Endothelial cell of umbilical vein (primary cell): ENCODE data around the gene DNM2. TPM values are rescaled to one million over a fixed set of nuclear protein-coding genes. Genes with fewer than 3 reads are reported as not detected.
A peak's percentile ranks its signal among the peaks of the same experiment; 100 is the strongest.

ENCODE experiments used
- BruUV-seq: library from RNA; stranded (reverse); fragments of 400-500 nt; replicated peaks from 2 replicates; lab custom pipeline; 2021; lab: Mats Ljungman, UMichigan
- CTCF ChIA-PET: fragments of 300-600, 350-600 bp; sonication (Branson Sonifier 250); formaldehyde crosslinking; loops from one replicate; lab custom pipeline; 2021; ENCODE audit warnings: antibody characterized with exemption, inconsistent platforms; lab: Charles Lee
- POLR2A ChIA-PET: fragments of 300-600, 350-600 bp; sonication (Branson Sonifier 250); formaldehyde crosslinking; loops from one replicate; lab custom pipeline; 2021; ENCODE audit warnings: antibody characterized with exemption, inconsistent platforms; lab: Charles Lee
- DNase-seq: peaks from one replicate; pipeline ENCODE4 v3.0.0-alpha.2; 2011; ENCODE audit warnings: low read depth, low spot score
- FAIRE-seq: peaks from 2 replicates; lab custom pipeline; 2011; peaks lifted over from hg19 to GRCh38; lab: Jason Lieb, UNC
- H2AFZ ChIP-seq: 2 replicates; pipeline ENCODE4 v1.6.0; 2012; ENCODE audit warnings: low read depth, low read length, control low read depth, inconsistent platforms
- H3K27ac ChIP-seq: 2 replicates; pipeline ENCODE4 v1.5.1; 2011; ENCODE audit warnings: low read depth, mild to moderate bottlenecking, control low read depth, low read length, moderate library complexity; ENCODE audit not compliant: insufficient read depth
- H3K27me3 ChIP-seq, 2 experiments: 2 replicates each; pipeline versions ENCODE4 v1.6.0 to v1.6.1; 2011; ENCODE audit warnings: low read length in 2 of 2, mixed read lengths in 1 of 2; ENCODE audit not compliant: control insufficient read depth in 2 of 2, insufficient read depth in 2 of 2
- H3K36me3 ChIP-seq, 2 experiments: 2 replicates in 1 of 2; 3 replicates in 1 of 2; pipeline ENCODE4 v1.5.1; 2011; ENCODE audit warnings: low read length in 2 of 2, mild to moderate bottlenecking in 1 of 2, moderate library complexity in 1 of 2; ENCODE audit not compliant: control insufficient read depth in 2 of 2, insufficient read depth in 2 of 2; ENCODE audit errors: extremely low read depth in 1 of 2
- H3K4me1 ChIP-seq: 3 replicates; pipeline ENCODE4 v1.5.1; 2011; ENCODE audit warnings: mild to moderate bottlenecking, low read length; ENCODE audit not compliant: control insufficient read depth, insufficient read depth; ENCODE audit errors: extremely low read depth
- H3K4me2 ChIP-seq: 2 replicates; pipeline ENCODE4 v1.6.1; 2011; ENCODE audit warnings: low read length, control low read depth, mixed read lengths; ENCODE audit not compliant: insufficient read depth
- H3K4me3 ChIP-seq, 3 experiments: fragments of 200-600 bp in 1 of 3; sonication (generic), shearing (Covaris generic) in 1 of 3; replicated peaks in 1 of 3; 2 replicates each; pipeline ENCODE4 v1.5.1; 2011 to 2016; ENCODE audit warnings: control low read depth in 3 of 3, low read length in 3 of 3, mild to moderate bottlenecking in 2 of 3, inconsistent platforms in 1 of 3, low read depth in 1 of 3, moderate library complexity in 1 of 3; ENCODE audit not compliant: insufficient read depth in 1 of 3
- H3K79me2 ChIP-seq: 2 replicates; pipeline ENCODE4 v1.6.0; 2012; ENCODE audit warnings: low read length, inconsistent platforms; ENCODE audit not compliant: control insufficient read depth, insufficient read depth
- H3K9ac ChIP-seq: replicated peaks from 2 replicates; pipeline ENCODE3; 2011; ENCODE audit warnings: low read length, control low read depth; ENCODE audit not compliant: insufficient read depth; ENCODE audit errors: extremely low read depth
- H3K9me1 ChIP-seq: replicated peaks from 3 replicates; pipeline ENCODE4 v1.6.0; 2011; ENCODE audit warnings: mild to moderate bottlenecking, low read length; ENCODE audit not compliant: control insufficient read depth, insufficient read depth; ENCODE audit errors: extremely low read depth
- H3K9me3 ChIP-seq: replicated peaks from 2 replicates; pipeline ENCODE4 v1.5.1; 2012; ENCODE audit warnings: low read length, inconsistent platforms; ENCODE audit not compliant: control insufficient read depth, insufficient read depth
- H4K20me1 ChIP-seq: replicated peaks from 2 replicates; pipeline ENCODE3; 2011; ENCODE audit warnings: mild to moderate bottlenecking, low read length; ENCODE audit not compliant: control insufficient read depth, insufficient read depth; ENCODE audit errors: extremely low read depth
- EZH2 ChIP-seq: IDR thresholded peaks from 2 replicates; pipeline ENCODE4 v1.6.1; 2012; ENCODE audit warnings: borderline replicate concordance, low read depth, mild to moderate bottlenecking, moderate library complexity, low read length, inconsistent platforms; ENCODE audit not compliant: severe bottlenecking
- FOS ChIP-seq: IDR thresholded peaks from 2 replicates; pipeline ENCODE4 v1.6.1; 2011; ENCODE audit warnings: mild to moderate bottlenecking, low read length, moderate library complexity, borderline replicate concordance; ENCODE audit not compliant: insufficient read depth
- GATA2 ChIP-seq: IDR thresholded peaks from 2 replicates; pipeline ENCODE4 v1.7.0; 2011; ENCODE audit warnings: low read depth, mild to moderate bottlenecking, moderate library complexity, mixed read lengths, low read length; ENCODE audit not compliant: insufficient read length, insufficient read depth
- JUN ChIP-seq: IDR thresholded peaks from 2 replicates; pipeline ENCODE4 v1.6.1; 2011; ENCODE audit warnings: borderline replicate concordance, low read depth; ENCODE audit not compliant: insufficient read length, insufficient read depth
- MYC ChIP-seq: IDR thresholded peaks from one replicate; pipeline ENCODE4 v1.6.1; 2011; ENCODE audit warnings: mild to moderate bottlenecking, low read depth, low read length
- POLR2A ChIP-seq: IDR thresholded peaks from 2 replicates; pipeline ENCODE4 v1.6.1; 2012; ENCODE audit warnings: low read depth, mild to moderate bottlenecking, control low read depth, low read length
- POLR2AphosphoS5 ChIP-seq: IDR thresholded peaks from 2 replicates; pipeline ENCODE4 v1.6.1; 2012; ENCODE audit warnings: low read depth, mild to moderate bottlenecking, control low read depth, low read length, moderate library complexity; ENCODE audit not compliant: insufficient read depth
- dilution Hi-C: fragments of 300-500 bp; cut with MboI; formaldehyde crosslinking; loops from one replicate; pipeline ENCODE4 v1.15.0; 2019; ENCODE audit warnings: low sequenced_read_pairs; ENCODE audit not compliant: extremely low pct_ligation_motif_present
- intact Hi-C: fragments of 100-400 bp; cut with micrococcal nuclease; formaldehyde crosslinking; loops from one replicate; pipeline ENCODE4 v1.10.0; 2022
- polyA plus RNA-seq, 4 experiments: library from polyadenylated mRNA; depleted of rRNA in 3 of 4; stranded (reverse) in 3 of 4; unstranded in 1 of 4; fragments of >200 nt; gene quantifications; 2 replicates each; pipeline versions ENCODE4 v1.2.1 to v1.2.3, GENCODE V29; 2011 to 2012; ENCODE audit warnings: missing spikeins in 1 of 4
- total RNA-seq: library from RNA; stranded (reverse); gene quantifications from 2 replicates; pipeline ENCODE4 v1.2.3, GENCODE V29; 2021
- TF ChIP-seq, protein P1 (sequence below): IDR thresholded peaks from 2 replicates; pipeline ENCODE4 v1.6.1; 2011; ENCODE audit not compliant: insufficient read depth, insufficient read length
- TF ChIP-seq, protein P2 (sequence below), 2 donors: IDR thresholded peaks; 1 replicate in 1 of 2; 2 replicates in 1 of 2; pipeline ENCODE4 v1.5.1; 2011; ENCODE audit warnings: low read length in 2 of 2, mild to moderate bottlenecking in 2 of 2, moderate library complexity in 2 of 2, control low read depth in 1 of 2, inconsistent platforms in 1 of 2, low read depth in 1 of 2; ENCODE audit not compliant: insufficient read depth in 1 of 2; ENCODE audit errors: extremely low read depth in 1 of 2

DNM2 gene
- total and polyA plus RNA-seq, 2 donors (not counting 3 experiments of a cell fraction or from before 2014, with no cell fraction given), result 81.8 to 175 TPM

DNA sequence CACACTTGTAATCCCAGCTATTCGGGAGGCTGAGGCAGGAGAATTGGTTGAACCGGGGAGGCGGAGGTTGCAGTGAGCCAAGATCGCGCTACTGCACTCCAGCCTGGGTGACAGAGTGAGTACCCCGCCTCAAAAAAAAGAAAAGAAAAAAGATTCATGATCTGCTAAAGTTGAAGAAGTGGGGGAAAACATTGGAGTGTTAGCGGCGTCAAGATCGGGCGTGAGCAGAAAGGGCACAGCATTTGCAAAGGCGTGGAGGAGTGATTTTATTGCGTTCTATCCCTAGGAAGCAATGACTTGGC, 874 bp upstream of the DNM2 start:
- peaks cover 3% of the 10 kb centered on the region for H4K20me1 ChIP-seq
- H3K27me3 ChIP-seq, result no peaks in the 10 kb centered on the region
- dilution Hi-C loops (no loop called here), intact Hi-C loops (loop anchor here (1.0 kb wide), 9 partner anchors 16 to 219 kb away; partner anchors contain the start of genes QTRT1 and TMED1)
- DNase-seq (no peak), FAIRE-seq (no peak)
- no peak for TF ChIP-seq MYC
- TF ChIP-seq FOS, result no peak
- TF ChIP-seq EZH2, result no peak
- no peak for TF ChIP-seq POLR2A
- TF ChIP-seq, protein P1, sequence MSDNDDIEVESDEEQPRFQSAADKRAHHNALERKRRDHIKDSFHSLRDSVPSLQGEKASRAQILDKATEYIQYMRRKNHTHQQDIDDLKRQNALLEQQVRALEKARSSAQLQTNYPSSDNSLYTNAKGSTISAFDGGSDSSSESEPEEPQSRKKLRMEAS, result no peak
- TF ChIP-seq JUN, result no peak
- TF ChIP-seq, protein P2, sequence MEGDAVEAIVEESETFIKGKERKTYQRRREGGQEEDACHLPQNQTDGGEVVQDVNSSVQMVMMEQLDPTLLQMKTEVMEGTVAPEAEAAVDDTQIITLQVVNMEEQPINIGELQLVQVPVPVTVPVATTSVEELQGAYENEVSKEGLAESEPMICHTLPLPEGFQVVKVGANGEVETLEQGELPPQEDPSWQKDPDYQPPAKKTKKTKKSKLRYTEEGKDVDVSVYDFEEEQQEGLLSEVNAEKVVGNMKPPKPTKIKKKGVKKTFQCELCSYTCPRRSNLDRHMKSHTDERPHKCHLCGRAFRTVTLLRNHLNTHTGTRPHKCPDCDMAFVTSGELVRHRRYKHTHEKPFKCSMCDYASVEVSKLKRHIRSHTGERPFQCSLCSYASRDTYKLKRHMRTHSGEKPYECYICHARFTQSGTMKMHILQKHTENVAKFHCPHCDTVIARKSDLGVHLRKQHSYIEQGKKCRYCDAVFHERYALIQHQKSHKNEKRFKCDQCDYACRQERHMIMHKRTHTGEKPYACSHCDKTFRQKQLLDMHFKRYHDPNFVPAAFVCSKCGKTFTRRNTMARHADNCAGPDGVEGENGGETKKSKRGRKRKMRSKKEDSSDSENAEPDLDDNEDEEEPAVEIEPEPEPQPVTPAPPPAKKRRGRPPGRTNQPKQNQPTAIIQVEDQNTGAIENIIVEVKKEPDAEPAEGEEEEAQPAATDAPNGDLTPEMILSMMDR (IDR thresholded peaks at IDR 0.05; ENCODE audit: extremely low read depth in 1 of 2, insufficient read depth in 1 of 2, low read depth in 1 of 2, low read length in 2 of 2), result no peak
- no peak for TF ChIP-seq GATA2
- TF ChIP-seq POLR2AphosphoS5, result no peak
- no peak overlapping the region for H3K9ac ChIP-seq
- H2AFZ ChIP-seq, result peak overlapping the region; percentile 85
- no TSS peak for BruUV-seq
- POLR2A ChIA-PET, result interaction anchor here (1.4 kb wide), 1 partner anchor 147 kb away, joined by 4 read pairs; no protein-coding TSS in a partner anchor
- H3K9me1 ChIP-seq, result no peaks in the 10 kb centered on the region
- H3K4me1 ChIP-seq, result peaks cover 13% of the 10 kb centered on the region
- CTCF ChIA-PET, result interaction anchor here (0.7 to 8.0 kb wide), 31 partner anchors 11 to 238 kb away, joined by 3 to 100 read pairs (median 7); partner anchors contain the start of genes CARM1, QTRT1 and TMED1
- no peaks in the 10 kb centered on the region for H3K36me3 ChIP-seq
- H3K9me3 ChIP-seq, result no peaks in the 10 kb centered on the region
- peaks cover 40% of the 10 kb centered on the region for H3K79me2 ChIP-seq
- H3K4me3 ChIP-seq, result peak overlapping the region in 1 of 3 experiments; percentile 1
- peak overlapping the region; percentile 49 for H3K4me2 ChIP-seq
- no peak overlapping the region for H3K27ac ChIP-seq
